Hepatocyte (in vitro differentiated cells): Measurements from ENCODE around the gene DCAF10. TPM values are rescaled to one million over a fixed set of nuclear protein-coding genes. Genes with fewer than 3 reads are reported as not detected.

Experiments
- DNase-seq: peaks from one replicate; pipeline ENCODE4 v3.0.0-alpha.2; 2016; ENCODE audit warnings: low spot score
- H2AFZ ChIP-seq: fragments of 200-600 bp; sonication (generic); 2 replicates; pipeline ENCODE4 v1.6.0; 2016; ENCODE audit warnings: antibody characterized with exemption, mild to moderate bottlenecking
- H3K27ac ChIP-seq: fragments of 200-600 bp; sonication (generic); 2 replicates; pipeline ENCODE4 v1.5.1; 2016; ENCODE audit warnings: mild to moderate bottlenecking
- H3K27me3 ChIP-seq: fragments of 200-600 bp; sonication (generic); 2 replicates; pipeline ENCODE4 v1.6.1; 2016
- H3K36me3 ChIP-seq: fragments of 200-600 bp; sonication (generic); replicated peaks from 2 replicates; pipeline ENCODE4 v1.5.1; 2016; ENCODE audit warnings: low read depth; ENCODE audit not compliant: insufficient read depth
- H3K4me1 ChIP-seq: fragments of 200-600 bp; sonication (generic); 2 replicates; pipeline ENCODE4 v1.5.1; 2016; ENCODE audit warnings: mild to moderate bottlenecking, moderate library complexity; ENCODE audit not compliant: insufficient read depth
- H3K4me2 ChIP-seq: fragments of 200-600 bp; sonication (generic); 2 replicates; pipeline ENCODE4 v1.6.0; 2016
- H3K4me3 ChIP-seq: fragments of 200-600 bp; sonication (generic); 2 replicates; pipeline ENCODE4 v1.5.1; 2016; ENCODE audit warnings: mild to moderate bottlenecking
- H3K79me2 ChIP-seq: fragments of 200-600 bp; sonication (generic); 2 replicates; pipeline ENCODE4 v1.6.0; 2017; ENCODE audit warnings: mild to moderate bottlenecking
- H3K9me2 ChIP-seq: fragments of 200-600 bp; sonication (generic); replicated peaks from 2 replicates; pipeline ENCODE4 v1.6.0; 2017; ENCODE audit warnings: mild to moderate bottlenecking; ENCODE audit not compliant: insufficient read depth
- H3K9me3 ChIP-seq: fragments of 200-600 bp; sonication (generic); 2 replicates; pipeline ENCODE4 v1.5.1; 2016; ENCODE audit warnings: low read depth, mild to moderate bottlenecking
- H4K20me1 ChIP-seq: fragments of 200-600 bp; sonication (generic); 2 replicates; pipeline ENCODE4 v1.6.0; 2016; ENCODE audit warnings: mild to moderate bottlenecking; ENCODE audit not compliant: insufficient read depth, poor library complexity, severe bottlenecking
- CTCF ChIP-seq: fragments of 200-600 bp; sonication (generic); IDR thresholded peaks from 2 replicates; pipeline ENCODE4 v1.5.1; 2016; ENCODE audit warnings: antibody characterized with exemption, mild to moderate bottlenecking; ENCODE audit not compliant: poor library complexity
- EZH2 ChIP-seq: fragments of 200-600 bp; sonication (generic); IDR thresholded peaks from 2 replicates; pipeline ENCODE4 v1.6.1; 2016; ENCODE audit warnings: antibody characterized with exemption, mild to moderate bottlenecking, borderline replicate concordance
- EZH2phosphoT487 ChIP-seq: fragments of 200-600 bp; sonication (generic); IDR thresholded peaks from one replicate; pipeline ENCODE4 v1.6.1; 2018; ENCODE audit warnings: antibody characterized with exemption, mild to moderate bottlenecking, low read depth, moderate library complexity; ENCODE audit not compliant: unreplicated experiment, severe bottlenecking
- WGBS: methylation state at CpG from one replicate; pipeline ENCODE4 v1.1.6; 2016; ENCODE audit warnings: low lambda C conversion rate; ENCODE audit errors: missing lambda C conversion rate; 5-methylcytosine and 5-hydroxymethylcytosine counted together
- polyA plus RNA-seq: library from polyadenylated mRNA; unstranded; fragments of >200 nt; fragmentation: Nextera tagmentation; extraction: Ambion mirVana; gene quantifications from 2 replicates; pipeline ENCODE4 v1.2.1, GENCODE V29; 2016
- total RNA-seq: library from RNA; depleted of rRNA; stranded (reverse); fragments of >200 nt; gene quantifications from 2 replicates; pipeline ENCODE4 v1.2.3, GENCODE V29; 2014

DCAF10 gene
- total and polyA plus RNA-seq, 2 experiments from 2014 or later, result 23.9 to 29.2 TPM

- Histone ChIP-seq H3K4me1 (no peaks in the 10 kb centered on the region), H3K27ac (no peak overlapping the region), H2AFZ (no peak overlapping the region), H3K9me2 (no peaks in the 10 kb centered on the region), H3K27me3 (no peaks in the 10 kb centered on the region), H3K9me3 (no peaks in the 10 kb centered on the region), H3K4me2 (no peak overlapping the region), H3K36me3 (no peaks in the 10 kb centered on the region), H3K79me2 (no peaks in the 10 kb centered on the region), H4K20me1 (no peaks in the 10 kb centered on the region), H3K4me3 (no peak overlapping the region)
- TF ChIP-seq CTCF (no peak), EZH2 (no peak), EZH2phosphoT487 (no peak)
- no peak for DNase-seq
- 98% methylated on average over 3 of the region's 3 CpGs for WGBS
These were observed 30.6 kb upstream of the DCAF10 start for GRCh38 chr9:37769995-37770394.

- H3K9me2 ChIP-seq, result no peaks in the 10 kb centered on the region
- no peak for DNase-seq
- H3K36me3 ChIP-seq, result no peaks in the 10 kb centered on the region
- H3K27me3 ChIP-seq, result no peaks in the 10 kb centered on the region
- H4K20me1 ChIP-seq, result no peaks in the 10 kb centered on the region
- H3K27ac ChIP-seq, result no peak overlapping the region
- no peaks in the 10 kb centered on the region for H3K79me2 ChIP-seq
- H3K4me2 ChIP-seq, result no peak overlapping the region
- H3K4me3 ChIP-seq, result no peak overlapping the region
- 100% methylated on average over 1 of the region's 1 CpG for WGBS
- no peaks in the 10 kb centered on the region for H3K4me1 ChIP-seq
- no peaks in the 10 kb centered on the region for H3K9me3 ChIP-seq
- H2AFZ ChIP-seq, result no peak overlapping the region
- TF ChIP-seq CTCF (no peak), EZH2 (no peak), EZH2phosphoT487 (no peak)
These were observed 25.2 kb upstream of the DCAF10 start for GRCh38 chr9:37775216-37775919.

- H3K4me1 ChIP-seq, result no peaks in the 10 kb centered on the region
- no peak overlapping the region for H2AFZ ChIP-seq
- no peaks in the 10 kb centered on the region for H3K36me3 ChIP-seq
- DNase-seq, result no peak
- no peaks in the 10 kb centered on the region for H3K9me3 ChIP-seq
- no peaks in the 10 kb centered on the region for H3K27me3 ChIP-seq
- no peaks in the 10 kb centered on the region for H4K20me1 ChIP-seq
- H3K9me2 ChIP-seq, result no peaks in the 10 kb centered on the region
- WGBS, result 91% methylated on average over 5 of the region's 5 CpGs
- TF ChIP-seq CTCF, result no peak
- TF ChIP-seq EZH2phosphoT487, result no peak
- TF ChIP-seq EZH2, result no peak
- no peak overlapping the region for H3K4me2 ChIP-seq
- H3K27ac ChIP-seq, result no peak overlapping the region
- no peak overlapping the region for H3K4me3 ChIP-seq
- no peaks in the 10 kb centered on the region for H3K79me2 ChIP-seq
These were observed 24.3 kb upstream of the DCAF10 start for GRCh38 chr9:37776328-37776727.

- DNase-seq, result no peak
- Histone ChIP-seq H3K4me1 (peaks cover under 1% of the 10 kb centered on the region), H3K27ac (no peak overlapping the region), H2AFZ (no peak overlapping the region), H4K20me1 (no peaks in the 10 kb centered on the region), H3K27me3 (no peaks in the 10 kb centered on the region), H3K36me3 (no peaks in the 10 kb centered on the region), H3K9me3 (no peaks in the 10 kb centered on the region), H3K9me2 (no peaks in the 10 kb centered on the region), H3K79me2 (peaks cover 10% of the 10 kb centered on the region), H3K4me2 (no peak overlapping the region), H3K4me3 (no peak overlapping the region)
- TF ChIP-seq CTCF, result no peak
- TF ChIP-seq EZH2, result no peak
- no peak for TF ChIP-seq EZH2phosphoT487
- WGBS, result 98% methylated on average over 2 of the region's 2 CpGs
These were observed 22.1 kb upstream of the DCAF10 start for GRCh38 chr9:37778534-37778933.
